Nephron progenitor cell (in vitro differentiated cells): ENCODE data around the gene MECR.

Source experiments
- DNase-seq: peaks from one replicate; pipeline ENCODE4 v3.0.0; 2021
- H3K27ac Mint-ChIP-seq: 2 replicates; pipeline ENCODE4 v1.8.0; 2021; ENCODE audit warnings: mild to moderate bottlenecking, moderate library complexity, mixed read lengths
- H3K27me3 Mint-ChIP-seq: 2 replicates; pipeline ENCODE4 v1.8.0; 2021; ENCODE audit warnings: mild to moderate bottlenecking, low read depth, mixed read lengths; ENCODE audit not compliant: poor library complexity
- H3K36me3 Mint-ChIP-seq: 2 replicates; pipeline ENCODE4 v1.8.0; 2021; ENCODE audit warnings: low read depth, mixed read lengths
- H3K4me1 Mint-ChIP-seq: 2 replicates; pipeline ENCODE4 v1.8.0; 2021; ENCODE audit warnings: mixed read lengths
- H3K4me3 Mint-ChIP-seq: 2 replicates; pipeline ENCODE4 v1.8.0; 2021; ENCODE audit warnings: mild to moderate bottlenecking, moderate library complexity, mixed read lengths
- H3K9me3 Mint-ChIP-seq: 2 replicates; pipeline ENCODE4 v1.8.0; 2021; ENCODE audit warnings: mild to moderate bottlenecking, moderate library complexity, mixed read lengths
- TF ChIP-seq, protein P1 (sequence below): fragments of 200-600 bp; sonication (generic); IDR thresholded peaks from 2 replicates; pipeline ENCODE4 v1.5.0; 2021; ENCODE audit warnings: antibody characterized with exemption

Gene MECR

DNA sequence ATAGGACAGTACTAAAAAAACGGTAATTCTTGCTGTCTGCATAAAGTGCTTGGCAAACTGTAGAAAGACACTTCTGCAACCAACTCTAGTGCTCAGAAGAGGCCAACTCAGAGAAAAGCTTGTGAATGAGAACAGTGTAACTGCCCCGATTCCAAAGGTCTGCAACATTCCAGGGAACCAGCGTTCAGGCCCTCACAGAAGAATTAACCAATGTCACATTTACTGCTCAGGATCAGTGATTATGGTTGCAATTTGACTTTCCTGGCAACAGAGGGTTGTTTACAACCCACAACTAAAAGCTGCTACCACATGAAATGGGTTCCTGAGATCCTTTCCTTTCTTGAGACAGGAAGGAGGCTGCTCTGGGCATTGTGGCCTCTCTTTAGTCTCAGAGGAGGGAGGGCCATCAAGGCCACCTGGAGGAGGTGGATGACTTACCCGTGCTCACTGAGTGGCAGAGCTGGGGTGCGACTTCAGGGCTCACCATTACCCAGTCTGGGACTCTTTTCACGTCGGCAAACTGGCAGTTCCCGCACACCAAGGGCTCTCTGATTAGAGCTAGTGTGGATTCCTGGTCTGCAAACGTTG lies 64.3 kb downstream of the MECR start:
- TF ChIP-seq, protein P1, sequence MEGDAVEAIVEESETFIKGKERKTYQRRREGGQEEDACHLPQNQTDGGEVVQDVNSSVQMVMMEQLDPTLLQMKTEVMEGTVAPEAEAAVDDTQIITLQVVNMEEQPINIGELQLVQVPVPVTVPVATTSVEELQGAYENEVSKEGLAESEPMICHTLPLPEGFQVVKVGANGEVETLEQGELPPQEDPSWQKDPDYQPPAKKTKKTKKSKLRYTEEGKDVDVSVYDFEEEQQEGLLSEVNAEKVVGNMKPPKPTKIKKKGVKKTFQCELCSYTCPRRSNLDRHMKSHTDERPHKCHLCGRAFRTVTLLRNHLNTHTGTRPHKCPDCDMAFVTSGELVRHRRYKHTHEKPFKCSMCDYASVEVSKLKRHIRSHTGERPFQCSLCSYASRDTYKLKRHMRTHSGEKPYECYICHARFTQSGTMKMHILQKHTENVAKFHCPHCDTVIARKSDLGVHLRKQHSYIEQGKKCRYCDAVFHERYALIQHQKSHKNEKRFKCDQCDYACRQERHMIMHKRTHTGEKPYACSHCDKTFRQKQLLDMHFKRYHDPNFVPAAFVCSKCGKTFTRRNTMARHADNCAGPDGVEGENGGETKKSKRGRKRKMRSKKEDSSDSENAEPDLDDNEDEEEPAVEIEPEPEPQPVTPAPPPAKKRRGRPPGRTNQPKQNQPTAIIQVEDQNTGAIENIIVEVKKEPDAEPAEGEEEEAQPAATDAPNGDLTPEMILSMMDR = no peak
- Mint-ChIP-seq H3K27ac (peak overlapping the region; percentile 80), H3K9me3 (no peaks in the 10 kb centered on the region), H3K4me3 (no peak overlapping the region), H3K27me3 (no peaks in the 10 kb centered on the region), H3K36me3 (peaks cover 65% of the 10 kb centered on the region), H3K4me1 (peaks cover 67% of the 10 kb centered on the region)
- DNase-seq = no peak

DNA sequence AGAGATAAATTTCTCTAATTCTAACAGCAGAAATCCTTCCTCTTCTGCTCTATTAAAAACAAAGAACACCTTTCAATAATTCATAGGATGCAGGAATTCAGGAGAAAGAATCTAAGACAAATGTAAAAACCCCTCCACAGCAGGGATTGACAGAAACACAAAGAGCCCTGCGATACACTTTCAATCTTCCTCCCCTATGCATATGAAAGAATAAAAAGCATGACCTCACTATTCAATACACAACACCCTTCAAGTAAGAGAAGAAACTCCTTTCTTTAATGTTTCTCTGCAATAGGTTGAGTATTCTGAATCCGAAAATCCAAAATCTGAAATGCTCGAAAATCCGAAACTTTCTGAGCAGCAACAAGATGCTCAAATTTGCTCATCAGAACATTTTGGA lies 66.1 kb downstream of the MECR start:
- peaks cover 68% of the 10 kb centered on the region for H3K36me3 Mint-ChIP-seq
- H3K4me3 Mint-ChIP-seq = no peak overlapping the region
- TF ChIP-seq, protein P1 = no peak
- DNase-seq = no peak
- peak overlapping the region; percentile 66 for H3K27ac Mint-ChIP-seq
- no peaks in the 10 kb centered on the region for H3K27me3 Mint-ChIP-seq
- no peaks in the 10 kb centered on the region for H3K9me3 Mint-ChIP-seq
- peaks cover 49% of the 10 kb centered on the region for H3K4me1 Mint-ChIP-seq

DNA sequence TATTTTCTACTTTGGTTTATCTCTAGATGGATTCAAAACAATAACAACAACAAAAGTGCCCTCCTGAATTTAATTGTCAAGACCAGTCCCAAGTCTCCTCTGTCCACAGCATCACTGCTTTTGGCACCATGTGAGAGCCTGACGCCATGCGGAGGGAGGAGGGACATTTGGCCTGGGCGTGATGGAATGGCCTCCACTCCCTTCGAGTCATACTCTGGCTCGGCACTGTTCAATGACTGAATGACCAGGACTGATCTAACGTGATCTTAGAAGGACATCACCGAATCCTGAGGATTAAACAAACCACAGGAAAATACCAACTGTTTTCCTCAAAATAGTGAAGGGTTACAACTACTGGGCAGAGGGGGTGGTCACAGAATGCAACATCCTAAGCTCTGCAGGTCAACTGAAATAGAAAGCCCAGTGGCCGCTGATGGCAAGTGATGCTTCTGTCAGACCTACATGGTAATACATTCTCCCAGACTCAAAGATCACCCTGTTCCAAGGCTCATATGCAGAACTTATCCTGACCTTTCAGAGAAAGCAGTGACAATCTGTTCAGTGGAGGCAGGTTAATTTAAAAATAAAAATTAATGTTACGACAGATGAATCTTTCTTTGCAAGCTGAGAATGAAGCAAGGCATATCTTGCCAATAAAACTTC lies 68.1 kb downstream of the MECR start:
- TF ChIP-seq, protein P1 = no peak
- Mint-ChIP-seq H3K9me3 (no peaks in the 10 kb centered on the region), H3K27me3 (no peaks in the 10 kb centered on the region), H3K27ac (peak overlapping the region; percentile 85), H3K4me1 (peaks cover 36% of the 10 kb centered on the region), H3K4me3 (no peak overlapping the region), H3K36me3 (peaks cover 73% of the 10 kb centered on the region)
- DNase-seq = no peak

DNA sequence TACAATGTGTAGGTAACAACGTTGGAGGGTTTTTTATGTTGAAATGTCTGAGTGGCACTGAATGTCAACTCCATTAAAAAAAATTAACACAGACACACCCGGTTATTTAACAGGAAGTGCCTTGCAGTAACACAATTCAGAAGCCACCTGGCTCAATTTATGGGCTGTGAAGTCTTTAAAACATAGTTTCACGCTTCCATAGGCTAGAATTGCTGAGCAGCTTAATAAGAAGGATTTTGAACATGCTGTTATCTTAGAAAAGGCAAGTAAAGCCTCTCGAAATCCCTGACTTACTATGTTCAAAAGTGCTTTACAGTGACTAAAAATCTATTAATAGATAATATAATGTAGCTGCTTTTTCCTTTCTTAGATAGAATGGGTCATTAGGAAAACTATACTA lies 68.7 kb downstream of the MECR start:
- H3K4me3 Mint-ChIP-seq = no peak overlapping the region
- H3K9me3 Mint-ChIP-seq = no peaks in the 10 kb centered on the region
- no peaks in the 10 kb centered on the region for H3K27me3 Mint-ChIP-seq
- peaks cover 74% of the 10 kb centered on the region for H3K36me3 Mint-ChIP-seq
- TF ChIP-seq, protein P1 = no peak
- DNase-seq = no peak
- peak overlapping the region; percentile 36 for H3K27ac Mint-ChIP-seq
- peaks cover 39% of the 10 kb centered on the region for H3K4me1 Mint-ChIP-seq

DNA sequence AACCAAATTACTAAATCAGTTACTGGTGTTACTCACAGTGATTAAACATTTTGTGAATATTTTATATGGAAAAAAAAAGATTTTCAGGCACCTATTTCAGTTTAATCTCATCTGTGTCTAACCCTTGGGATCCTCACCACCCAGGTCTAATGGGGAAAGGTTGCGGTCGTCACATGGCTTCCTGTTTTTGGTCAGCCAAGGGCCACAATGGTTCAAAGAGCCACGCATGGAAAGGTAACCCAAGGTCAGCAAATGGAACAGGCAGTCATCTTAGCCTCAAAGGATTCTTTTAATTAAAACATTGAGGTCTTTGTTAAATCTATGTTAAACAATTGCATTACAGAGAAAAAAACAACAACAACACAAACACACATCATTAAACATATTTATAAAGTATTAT lies 71.0 kb downstream of the MECR start:
- H3K27me3 Mint-ChIP-seq = no peaks in the 10 kb centered on the region
- H3K9me3 Mint-ChIP-seq = no peaks in the 10 kb centered on the region
- peaks cover 73% of the 10 kb centered on the region for H3K36me3 Mint-ChIP-seq
- TF ChIP-seq, protein P1 = no peak
- no peak overlapping the region for H3K27ac Mint-ChIP-seq
- peaks cover 32% of the 10 kb centered on the region for H3K4me1 Mint-ChIP-seq
- DNase-seq = no peak
- H3K4me3 Mint-ChIP-seq = no peak overlapping the region

DNA sequence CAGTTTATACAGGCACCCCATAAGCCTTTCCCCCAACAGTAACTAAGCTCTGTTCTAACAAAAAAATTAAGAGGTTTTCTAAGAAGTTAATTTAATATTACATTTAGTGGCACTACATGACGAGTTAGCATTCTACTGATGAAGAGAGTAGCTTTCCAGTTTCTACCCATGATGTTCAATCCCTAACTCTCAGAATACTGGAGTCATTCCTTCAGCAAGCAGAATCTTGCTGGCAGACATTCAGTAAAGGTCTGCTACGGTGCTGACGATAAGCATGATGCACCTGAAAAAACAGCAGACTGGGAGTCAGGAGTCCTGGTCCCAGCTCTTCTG lies 73.5 kb downstream of the MECR start:
- no peak overlapping the region for H3K4me3 Mint-ChIP-seq
- peaks cover 84% of the 10 kb centered on the region for H3K36me3 Mint-ChIP-seq
- peak overlapping the region; percentile 94 for H3K27ac Mint-ChIP-seq

More for the DNA sequence above, 73.5 kb downstream of the MECR start:
- TF ChIP-seq, protein P1 = no peak
- H3K27me3 Mint-ChIP-seq = no peaks in the 10 kb centered on the region
- H3K9me3 Mint-ChIP-seq = no peaks in the 10 kb centered on the region
- DNase-seq = no peak
- peaks cover 15% of the 10 kb centered on the region for H3K4me1 Mint-ChIP-seq
